Activated gamma-delta T cell treated with Interleukin-2 at 50 U/mL for 16 hours (primary cell): Measurements from ENCODE around the gene LRRC47.

Experiments used
- DNase-seq: peaks from one replicate; pipeline ENCODE4 v3.0.0-alpha.2; 2020

The LRRC47 gene

DNA sequence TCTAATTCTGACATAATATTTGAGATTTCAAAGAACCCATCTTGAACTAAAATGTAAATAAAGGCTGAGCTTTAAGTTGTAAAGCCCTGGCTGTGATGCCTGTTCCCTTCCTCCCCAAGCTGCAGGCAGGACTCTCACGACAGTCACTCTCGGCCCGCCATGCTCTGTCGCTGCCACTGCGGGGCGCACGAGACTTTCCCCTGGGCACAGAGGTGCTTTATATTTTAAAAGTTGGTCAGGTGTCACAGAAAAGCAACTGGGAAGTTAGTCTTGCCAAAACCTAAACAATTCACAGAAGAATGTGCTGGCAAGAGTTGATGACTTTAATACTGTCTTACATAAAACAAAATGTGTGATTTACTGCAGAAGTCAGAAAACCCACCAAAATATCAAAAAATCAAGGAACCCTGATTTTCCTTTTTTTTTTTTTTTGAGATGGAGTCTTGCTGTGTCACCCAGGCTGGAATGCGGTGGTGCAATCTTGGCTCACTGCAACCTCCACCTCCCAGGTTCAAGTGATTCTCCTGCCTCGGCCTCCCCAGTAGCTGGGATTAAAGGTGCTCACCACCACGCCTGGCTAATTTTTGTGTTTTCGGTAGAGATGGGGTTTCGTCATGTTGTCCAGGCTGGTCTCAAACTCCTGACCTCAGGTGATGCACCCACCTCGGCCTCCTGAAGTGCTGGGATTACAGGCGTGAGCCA lies 10.7 kb downstream of the LRRC47 start:
- no peak for DNase-seq

DNA sequence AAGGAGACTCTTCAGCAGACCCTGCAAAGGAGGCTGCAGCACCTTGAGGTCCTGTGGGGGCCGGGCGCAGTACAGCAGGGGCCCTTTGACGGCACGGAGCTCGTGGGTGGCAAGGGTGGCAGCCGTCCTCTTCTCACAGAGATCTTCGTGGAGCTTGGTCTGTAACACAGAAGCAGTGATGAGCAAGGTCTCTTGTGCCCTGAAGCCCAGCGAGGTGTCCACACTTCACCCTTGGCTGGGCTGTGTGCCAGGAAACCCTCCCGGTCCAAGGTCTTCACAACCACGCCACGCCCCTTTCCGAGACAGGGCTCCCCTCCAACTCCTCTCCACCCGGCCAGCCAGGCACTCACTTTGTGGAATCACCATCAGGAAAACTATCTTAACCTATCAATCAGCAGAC lies 11.3 kb downstream of the LRRC47 start:
- no peak for DNase-seq

DNA sequence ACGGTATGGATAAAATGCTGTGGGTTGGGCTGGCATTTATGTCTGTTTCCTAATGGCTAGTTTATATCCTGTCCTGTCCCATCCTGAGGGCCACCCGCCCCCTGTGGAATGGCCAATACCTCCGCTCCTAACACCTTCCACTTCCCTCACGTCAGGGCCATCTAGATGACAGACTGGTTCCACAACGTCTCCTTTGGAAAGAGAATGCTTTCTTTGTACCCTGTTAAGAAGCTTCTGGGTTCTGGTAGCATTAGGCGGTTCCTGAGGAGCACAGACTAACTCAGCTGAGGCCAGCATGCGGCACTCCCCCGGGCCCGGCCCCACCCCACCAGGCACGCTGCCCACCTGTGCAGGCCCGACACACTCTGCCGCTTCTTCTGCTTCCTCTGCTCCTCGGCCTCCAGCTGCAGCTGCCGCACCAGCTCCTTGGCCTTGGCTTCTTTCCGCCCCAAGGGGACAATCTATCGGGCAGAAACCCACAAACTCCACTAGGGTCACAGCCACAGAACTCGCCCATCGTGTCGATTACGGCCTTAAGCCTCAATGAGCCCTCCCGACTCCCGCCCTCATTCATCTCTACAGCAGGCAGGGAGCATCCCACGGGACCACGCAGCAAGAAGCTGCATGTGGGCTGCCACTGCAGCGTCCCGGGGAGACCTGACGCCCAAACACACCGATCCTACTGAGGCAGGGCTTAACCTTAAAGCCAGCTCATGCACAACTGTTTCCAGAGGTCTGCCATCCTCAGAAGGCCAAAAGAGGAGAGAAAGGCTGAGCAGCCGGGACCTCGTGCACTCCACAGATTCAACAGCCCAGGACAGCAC lies 12.4 kb downstream of the LRRC47 start:
- no peak for DNase-seq

DNA sequence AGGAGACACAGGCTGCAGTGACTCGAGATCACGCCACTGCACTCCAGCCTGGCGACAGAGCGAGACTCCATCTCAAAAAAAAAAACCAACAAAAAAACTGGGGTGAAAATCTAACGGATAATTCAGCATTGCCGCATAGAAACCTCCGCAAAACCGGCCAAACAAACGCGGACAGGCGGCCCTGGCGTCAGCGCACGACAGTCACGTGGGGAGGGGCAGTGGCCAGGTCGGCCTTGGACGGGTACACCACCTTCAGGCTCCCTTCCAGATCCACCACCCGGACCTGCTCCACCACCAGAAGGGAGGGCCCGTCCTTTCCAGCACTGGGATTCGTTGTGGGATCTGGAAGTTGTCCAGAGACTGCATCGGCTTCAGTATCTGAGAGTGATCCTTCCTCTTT lies 15.4 kb downstream of the LRRC47 start:
- no peak for DNase-seq

DNA sequence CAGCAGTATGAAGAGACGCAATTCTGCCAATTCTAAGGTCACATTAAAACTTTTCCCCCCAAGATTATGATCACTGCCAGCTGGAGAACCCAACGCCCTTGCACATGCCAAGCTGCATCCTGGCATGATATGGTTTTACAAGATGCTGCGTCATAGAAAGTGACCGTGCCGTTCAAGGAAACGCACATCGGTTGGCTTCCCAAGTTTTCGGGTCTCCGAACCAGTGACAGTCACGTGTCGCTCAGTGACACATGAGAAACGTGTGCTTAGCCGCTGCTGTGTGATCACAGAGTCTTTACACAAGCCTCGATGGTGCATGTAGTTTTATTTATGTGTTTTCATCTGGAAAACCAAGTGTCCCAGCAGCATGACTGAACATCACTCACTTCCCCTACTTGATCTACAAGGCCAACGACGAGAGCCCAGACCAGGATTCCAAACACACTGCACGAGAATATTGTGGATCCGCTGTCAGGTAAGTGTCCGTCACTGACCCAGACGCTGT lies 16.3 kb downstream of the LRRC47 start:
- no peak for DNase-seq

DNA sequence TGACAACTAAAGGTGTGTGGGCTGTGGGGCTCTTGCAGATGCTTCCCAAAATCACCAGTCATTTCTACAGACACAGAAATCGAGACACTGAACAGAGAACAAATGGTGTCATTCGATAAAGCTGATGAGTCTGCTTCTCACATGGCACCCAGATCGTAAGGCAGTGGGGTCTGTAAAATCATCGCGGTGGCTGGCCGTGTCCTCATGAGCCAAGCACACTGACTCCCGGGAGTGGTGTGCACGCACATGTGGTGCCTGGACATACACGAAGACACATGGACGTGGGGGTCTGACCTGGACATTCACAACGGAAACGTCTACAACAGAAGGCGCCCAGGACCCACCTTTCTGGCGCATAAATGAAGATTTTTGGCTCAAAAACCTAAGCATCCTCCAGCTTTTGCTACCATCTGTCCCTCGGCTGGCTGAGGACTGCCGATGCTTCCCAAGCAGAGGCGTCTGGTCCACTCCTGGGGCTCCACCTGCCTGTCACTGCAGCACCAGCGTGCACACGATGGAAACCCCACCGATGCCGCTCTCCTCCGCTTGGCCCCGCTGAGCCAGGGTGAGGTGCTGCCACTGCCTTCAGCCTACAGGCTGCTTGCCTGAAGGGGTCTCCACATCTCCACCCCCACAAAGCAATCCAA lies 16.9 kb downstream of the LRRC47 start:
- no peak for DNase-seq

DNA sequence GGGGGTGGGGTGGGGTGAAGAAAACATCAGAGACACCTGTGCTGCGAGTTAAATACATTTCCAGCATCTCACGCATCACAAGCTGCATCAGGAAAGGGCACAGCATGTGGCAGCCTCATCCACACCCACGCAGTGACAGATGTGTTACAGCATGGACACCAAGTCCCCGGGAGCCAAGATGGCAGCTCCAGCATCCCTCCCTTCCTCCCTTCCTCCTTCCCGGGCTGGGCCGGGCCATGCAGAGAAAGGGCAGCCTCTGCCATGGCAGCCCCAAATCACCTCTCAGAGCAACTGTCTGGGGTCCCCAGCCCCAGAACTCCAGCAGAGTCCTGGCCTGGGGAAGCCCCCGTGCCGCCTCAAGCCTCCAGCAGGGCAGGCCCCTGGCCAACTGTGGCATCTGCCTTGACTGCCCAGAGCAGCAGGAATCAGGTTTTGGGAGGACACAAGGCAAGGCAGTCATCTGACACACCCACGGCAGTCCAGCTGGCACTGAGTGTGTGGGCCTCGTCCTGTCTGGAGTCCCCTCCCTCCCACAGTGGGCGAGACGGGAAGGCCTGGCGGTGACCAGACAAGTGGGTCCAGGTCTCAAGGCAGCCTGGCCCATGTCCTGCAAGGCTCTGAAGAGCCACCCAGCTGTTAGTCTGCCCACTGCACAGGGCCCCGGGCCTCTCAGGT lies 17.6 kb downstream of the LRRC47 start:
- no peak for DNase-seq

DNA sequence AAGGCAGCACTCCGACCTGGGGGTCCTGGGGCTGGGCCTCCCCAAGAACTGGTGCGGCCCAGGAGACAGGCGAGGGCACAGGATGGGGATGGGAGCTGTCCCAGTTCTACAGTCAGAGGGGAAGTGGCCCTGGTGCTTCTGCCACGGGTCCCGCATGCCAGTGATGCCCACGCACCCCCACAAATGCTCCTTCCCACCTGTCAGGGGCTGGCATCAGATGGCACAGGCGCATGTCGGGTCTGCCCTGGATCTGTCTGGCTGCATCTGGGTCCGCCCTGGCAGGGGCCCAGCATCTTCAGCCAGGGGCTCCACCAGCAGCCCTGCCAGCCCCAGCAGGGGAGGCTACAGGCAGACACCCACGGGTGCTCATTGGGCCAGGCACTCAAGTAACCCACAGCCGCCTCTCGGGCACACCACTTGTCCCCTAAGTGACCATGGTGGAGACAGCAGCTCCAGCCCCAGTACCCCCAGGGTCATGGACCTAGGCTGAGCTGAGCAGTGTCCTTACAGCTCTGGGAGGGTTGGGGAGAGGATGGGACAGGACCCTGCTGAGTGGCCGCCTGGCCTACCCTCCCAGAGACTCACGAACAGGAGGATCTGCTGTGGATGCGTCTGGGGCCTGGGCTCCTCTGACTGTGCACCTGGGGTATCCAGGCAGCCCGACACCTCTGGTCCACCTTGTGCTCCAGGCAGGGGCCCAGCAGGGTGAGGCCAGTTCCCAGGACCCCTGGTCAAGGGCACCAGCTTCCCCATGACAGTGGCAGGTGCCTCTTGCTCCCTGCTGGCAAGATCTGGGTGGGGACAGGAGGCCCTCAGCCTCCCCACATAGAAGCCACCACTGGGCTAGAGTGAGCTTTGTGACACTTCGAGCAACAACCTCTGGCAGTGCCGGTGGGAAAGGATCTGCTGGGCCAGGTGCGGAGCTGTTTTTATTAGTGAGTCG lies 18.4 kb downstream of the LRRC47 start:
- DNase-seq: no peak

DNA sequence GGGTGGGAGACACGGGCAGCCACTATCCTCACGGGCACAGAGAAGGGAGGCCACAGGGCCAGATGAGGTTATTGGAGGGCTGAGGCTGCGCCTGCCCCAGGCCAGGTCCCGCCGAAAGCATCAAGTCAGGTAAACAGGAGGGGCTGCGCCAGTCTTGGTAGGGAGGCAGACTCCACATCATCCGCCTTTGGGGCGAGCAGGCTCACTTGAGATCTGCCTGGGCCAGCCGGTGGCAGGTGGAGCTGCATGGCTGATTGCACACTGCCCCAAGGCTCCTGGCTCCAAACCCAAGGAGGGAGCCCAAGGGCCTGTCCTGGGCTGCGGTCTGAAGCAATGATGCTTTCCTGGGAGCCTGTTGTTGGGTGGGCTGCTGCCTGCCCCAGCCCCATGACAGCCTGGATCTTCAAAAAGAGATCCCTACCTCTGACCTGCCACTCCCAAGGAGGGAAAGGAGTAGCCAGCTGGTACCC lies 19.2 kb downstream of the LRRC47 start:
- DNase-seq: no peak

DNA sequence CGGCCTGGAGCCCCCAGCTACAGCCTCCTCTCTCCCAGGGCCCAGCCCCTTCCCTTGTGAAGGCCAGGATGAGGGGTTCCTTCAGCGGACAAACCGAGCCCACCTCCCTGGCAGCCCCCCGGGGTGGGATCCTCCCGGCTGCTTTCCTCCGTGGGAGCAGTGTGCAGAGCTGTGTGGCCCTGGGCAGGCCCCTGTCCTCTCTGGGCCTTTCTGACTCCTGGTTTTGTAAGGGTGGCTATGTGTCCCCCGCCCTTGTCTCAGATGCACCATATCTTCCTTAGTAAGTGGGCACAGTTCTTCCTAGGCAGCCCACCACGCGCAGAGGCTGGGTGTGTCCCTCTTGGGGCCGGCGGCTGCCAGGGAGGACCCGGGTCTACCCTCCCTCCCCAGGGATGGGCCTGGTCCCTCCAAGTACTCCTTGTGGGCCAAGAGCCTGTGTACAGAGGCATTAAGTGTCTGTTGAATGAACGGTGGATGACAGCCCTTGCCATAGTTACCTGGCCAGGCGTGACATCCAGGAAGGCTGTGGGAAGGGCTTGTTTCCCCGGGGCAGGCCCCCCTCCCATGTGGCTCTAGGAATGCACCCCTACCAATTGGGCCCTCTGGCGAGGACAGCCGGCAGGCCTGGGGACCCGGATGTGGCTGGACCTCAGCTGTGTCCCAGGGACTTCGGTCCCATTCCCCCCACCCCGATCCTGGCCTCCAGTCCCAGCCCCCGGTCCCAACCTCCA lies 19.9 kb downstream of the LRRC47 start:
- DNase-seq: no peak

DNA sequence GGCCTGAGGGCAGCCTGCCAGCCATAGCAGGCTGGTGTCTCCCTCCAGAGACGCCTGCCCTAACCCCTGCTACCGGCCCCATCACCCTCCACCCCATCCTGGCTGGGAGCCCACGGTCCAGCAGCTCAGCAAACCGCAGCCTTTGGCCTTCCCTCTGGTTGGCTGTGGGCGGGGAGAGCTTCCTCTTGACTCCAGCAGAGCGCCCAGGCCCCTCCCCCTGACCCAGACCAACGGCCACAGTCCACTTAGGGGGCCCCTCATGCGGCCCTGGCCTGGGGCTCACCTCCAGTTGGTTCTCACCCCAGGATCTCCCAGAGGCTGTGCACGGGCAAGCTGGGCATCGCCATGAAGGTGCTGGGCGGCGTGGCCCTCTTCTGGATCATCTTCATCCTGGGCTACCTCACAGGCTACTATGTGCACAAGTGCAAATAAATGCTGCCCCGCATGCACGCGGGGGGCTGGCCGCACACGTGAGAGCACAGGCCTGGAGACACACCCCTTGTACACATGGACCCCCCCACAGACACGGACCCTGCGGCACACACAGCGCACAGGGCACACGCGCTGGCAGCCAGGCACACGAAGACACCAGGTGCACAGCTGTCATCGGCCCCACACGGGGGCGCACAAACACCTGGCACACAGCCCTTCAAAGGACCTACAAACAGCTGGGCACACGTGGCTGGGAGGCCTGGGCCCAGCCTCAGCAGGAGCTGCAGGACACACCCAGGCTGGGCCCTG lies 20.6 kb downstream of the LRRC47 start:
- DNase-seq: no peak

DNA sequence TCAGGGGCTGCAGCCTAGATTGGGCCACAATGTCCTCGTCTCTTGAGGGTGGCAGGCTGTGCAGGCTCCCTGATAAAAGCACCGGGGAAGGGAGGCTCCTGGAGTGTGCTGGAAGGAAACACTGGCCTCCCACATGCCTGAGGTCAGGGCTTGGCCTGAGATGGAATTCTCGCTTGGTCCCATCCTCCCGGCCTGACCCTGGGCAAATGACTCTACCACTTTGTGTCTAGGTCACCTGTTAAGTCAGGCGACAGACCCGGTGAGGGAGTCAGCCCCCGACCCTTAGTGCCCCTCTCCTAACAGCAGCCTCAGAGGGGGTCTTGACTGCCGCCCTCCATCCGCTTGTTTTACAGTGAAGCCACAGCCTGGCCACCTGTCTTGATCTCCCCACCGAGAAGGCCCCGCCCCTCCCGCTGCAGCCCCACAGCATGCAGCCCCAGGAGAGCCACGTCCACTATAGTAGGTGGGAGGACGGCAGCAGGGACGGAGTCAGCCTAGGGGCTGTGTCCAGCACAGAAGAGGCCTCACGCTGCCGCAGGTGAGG lies 21.3 kb downstream of the LRRC47 start:
- DNase-seq: no peak

DNA sequence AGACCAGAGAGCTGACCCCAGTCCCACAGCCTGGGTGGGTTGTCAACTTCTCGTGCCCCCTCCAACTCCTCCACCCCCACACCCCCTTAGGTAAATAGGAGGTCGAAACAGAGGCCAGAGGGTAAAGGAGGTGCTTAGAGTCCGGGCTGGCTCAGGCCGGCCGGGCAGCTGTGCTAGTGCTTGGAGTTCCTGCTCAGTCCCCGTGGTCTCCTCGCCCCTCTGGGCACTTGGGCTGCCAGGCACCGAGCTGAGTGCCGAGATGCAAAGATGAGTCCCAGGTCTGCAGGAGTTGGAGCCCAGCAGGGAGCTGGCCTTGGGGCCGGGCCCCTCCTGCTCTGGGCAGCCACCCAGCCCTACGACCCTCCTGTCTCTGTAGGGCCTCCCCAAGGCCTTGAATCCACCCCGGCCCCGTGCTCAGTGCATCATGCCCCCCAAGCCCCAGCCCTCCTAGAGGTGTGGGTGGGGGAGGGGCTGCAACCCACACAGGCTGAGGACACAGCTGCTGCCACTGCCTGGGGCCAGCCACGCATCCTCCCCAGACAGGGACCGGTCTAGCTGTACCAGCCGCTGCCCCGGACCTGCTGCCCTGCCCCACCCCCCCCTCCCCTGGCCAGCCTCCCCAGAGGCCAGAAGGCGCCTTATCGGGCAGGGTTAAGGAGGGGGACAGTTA lies 21.9 kb downstream of the LRRC47 start:
- DNase-seq: no peak

DNA sequence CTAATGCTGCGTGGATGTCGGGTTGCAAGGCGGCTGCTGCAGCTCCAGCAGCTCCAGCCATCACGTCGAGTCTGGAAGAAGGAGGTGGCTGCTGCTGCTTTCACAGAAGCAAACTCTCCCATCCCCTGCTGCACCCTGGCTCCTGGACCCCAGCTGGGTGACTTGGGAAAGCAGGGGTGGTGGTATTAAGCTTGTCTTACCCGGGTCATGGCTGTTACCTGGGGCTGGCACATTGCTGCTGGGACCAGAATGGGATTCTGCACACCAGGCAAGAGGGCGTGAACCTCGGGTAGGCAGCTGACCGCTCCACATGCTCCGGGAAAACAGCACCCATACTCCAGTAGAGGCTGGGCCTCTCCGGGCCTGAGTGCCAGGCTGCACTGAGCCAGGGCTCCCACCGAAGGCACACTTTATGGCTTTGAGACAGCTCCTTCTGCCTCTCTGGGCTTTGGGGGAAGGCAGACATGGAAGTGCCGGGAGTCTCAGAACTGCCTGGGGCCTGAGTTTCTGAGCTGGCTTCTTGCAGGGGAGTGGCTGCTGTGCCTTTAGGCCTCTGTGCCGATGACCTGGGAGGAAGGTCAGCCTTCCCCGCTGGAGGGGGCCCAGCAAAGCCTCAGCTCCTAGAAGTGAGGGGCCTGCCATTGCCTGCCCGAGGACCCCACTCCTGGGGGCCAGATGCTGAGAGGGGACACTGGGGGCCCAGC lies 22.6 kb downstream of the LRRC47 start:
- DNase-seq: no peak

DNA sequence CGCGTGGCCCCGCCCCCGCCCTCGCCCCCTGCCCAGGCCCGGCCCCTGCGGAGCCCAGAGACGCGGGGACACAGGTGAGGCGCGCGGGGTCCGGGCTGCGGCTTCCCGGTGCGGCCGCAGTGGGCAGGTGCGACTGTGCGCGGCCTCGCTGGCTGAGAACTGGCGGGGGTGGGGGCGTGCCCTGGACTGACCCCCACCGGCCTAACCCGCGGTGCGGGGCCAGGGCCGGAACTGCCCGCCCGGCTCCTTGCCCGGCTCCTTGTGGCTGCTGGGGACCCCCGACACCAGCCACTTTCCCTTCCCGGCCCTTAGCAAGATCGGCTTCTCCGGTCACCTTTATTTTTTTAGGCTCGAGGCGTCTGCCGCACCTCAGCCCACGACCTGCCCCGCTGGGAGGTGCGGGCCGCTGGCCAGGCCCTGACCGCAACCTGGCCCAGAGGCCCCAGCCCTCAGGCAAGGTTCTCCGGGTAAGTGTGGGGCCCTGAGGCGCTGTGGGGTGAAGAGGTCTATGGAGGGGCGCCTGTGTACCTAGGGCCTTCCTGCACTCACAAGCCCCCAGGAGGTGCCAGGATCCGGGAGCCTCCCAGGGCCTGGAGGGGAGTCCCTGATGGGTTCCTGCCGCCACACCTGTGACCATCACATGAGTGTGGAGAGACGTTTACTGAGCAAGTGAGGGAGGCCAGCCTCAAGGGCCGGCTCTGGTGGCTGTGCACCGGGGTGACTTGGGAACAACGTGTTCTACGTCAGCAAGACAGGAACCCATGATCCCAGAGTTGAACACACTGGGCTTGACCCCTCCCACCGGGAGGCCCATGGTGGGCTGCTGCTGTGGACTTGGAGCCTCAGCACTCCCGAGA lies 23.4 kb downstream of the LRRC47 start, which contains the start of gene SMIM1:
Gene SMIM1 (plus strand): TSS at position 35 of the 857 bp plus-strand sequence. CDS start 2,625 bp downstream, outside the sequence.
- no peak for DNase-seq

DNA sequence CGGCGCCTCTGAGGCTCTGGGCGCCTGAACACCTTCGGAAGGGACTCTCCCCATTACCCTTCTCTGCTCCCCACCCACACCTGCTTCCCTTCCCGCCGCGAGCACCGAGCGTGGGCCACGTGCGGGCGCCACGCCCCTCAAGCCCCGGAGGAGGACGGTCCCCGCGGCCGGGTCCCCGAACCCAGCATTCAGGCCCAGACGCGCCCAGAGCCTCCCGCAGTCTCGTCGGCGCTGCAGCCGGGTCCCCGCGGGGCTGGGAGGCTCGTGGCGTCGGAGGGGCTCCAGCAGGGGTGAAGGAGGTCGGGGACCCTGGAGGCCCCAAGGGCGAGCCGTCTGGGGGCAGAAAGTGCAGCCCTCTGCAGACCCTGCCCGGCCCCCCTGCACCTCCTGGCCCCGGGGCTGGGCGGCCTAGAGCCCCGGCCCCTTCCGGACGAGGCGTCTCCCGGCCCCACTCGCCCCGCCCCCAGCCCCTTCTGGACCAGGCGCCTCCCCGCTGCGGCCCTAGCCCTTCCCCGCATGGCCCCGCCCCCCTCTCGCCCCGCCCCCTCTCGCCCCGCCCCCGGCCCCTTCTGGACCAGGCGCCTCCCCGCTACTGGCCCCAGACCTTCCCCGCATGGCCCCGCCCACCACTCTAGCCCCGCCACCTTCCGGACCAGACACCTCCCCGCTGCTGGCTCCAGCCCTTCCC lies 24.1 kb downstream of the LRRC47 start:
- peak; percentile 87 for DNase-seq
